SK-MEL-5 (cell line): ENCODE results near the gene CYTH3. TPM values are rescaled to one million over a fixed set of nuclear protein-coding genes. Genes with fewer than 3 reads are reported as not detected.
A peak's percentile ranks its signal among the peaks of the same experiment; 100 is the strongest.

Experiments
- DNase-seq: peaks from one replicate; pipeline ENCODE4 v3.0.0-alpha.2; 2016; ENCODE audit warnings: low read depth, low spot score
- in situ Hi-C: cut with HindIII; loops from 2 replicates; pipeline ENCODE4 v1.10.0; 2016; ENCODE audit warnings: low sequenced_read_pairs, high pct_unique_total_duplicates, low pct_unique_long_range_greater_than_20kb
- total RNA-seq: library from RNA; depleted of rRNA; stranded (reverse); fragments of >200 nt; shearing (Covaris generic); gene quantifications from 2 replicates; pipeline ENCODE4 v1.2.3, GENCODE V29; 2014

Gene CYTH3
- total RNA-seq, 1 experiment from 2014 or later = 70.3 TPM

DNA sequence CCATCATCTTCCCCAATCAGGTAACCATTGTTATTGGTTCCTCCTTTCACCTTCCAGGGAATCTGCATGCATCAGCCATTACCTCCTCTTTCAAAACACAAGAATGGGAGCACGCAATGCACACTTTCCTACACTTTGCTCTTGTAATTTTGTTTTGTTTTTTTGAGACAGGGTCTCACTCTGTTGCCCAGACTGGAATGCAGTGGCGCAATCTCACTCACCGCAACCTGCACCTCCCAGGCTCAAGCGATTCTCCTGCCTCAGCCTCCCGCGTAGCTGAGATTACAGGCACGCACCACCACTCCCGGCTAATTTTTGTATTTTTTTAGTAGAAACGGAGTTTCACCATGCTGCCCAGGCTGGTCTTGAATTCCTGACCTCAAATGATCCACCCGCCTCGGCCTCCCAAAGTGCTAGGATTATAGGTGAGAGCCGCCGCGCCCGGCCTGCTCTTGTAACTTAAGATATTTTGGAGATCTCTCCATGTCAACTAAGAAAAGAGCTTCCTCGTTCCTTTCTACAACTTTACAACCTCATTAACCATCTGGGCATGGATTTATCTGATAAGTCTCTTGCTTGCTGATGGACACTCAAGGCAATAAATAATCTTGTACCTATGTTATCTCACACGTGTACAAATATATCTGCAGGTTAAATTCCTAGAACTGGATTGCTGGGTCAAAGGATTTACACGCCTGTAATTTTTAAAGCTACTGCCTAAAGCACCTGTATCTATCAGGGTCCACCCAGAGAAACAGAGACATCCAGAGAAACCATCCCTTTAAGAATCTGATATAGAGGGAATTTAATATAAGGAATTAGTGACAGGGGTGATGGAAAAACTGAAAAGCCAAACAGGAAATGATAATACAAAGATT lies 4.2 kb downstream of the CYTH3 start:
- no peak for DNase-seq
- in situ Hi-C loops = loop anchor here (10.0 kb wide), 1 partner anchor 83 kb away; no protein-coding TSS in a partner anchor

DNA sequence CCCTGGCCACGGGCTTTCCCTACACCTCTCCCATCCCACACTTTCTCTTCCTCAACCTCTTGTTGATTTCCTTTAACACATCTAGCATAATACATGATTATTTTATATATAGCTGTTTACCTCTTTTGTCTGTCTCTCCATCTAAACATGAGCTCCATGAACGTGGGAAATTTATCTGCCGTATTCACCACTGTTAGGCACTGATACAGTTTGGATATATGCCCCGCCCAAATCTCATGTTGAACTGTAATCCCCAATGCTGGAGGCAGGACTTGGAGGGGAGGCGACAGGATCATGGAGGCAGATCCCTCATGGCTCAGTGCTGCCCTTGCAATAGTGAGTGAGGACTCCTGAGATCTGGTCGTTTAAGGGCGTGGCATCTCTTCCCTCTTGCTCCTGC lies 5.7 kb downstream of the CYTH3 start:
- no peak for DNase-seq
- in situ Hi-C loops = loop anchor here (10.0 kb wide), 1 partner anchor 82 kb away; no protein-coding TSS in a partner anchor

DNA sequence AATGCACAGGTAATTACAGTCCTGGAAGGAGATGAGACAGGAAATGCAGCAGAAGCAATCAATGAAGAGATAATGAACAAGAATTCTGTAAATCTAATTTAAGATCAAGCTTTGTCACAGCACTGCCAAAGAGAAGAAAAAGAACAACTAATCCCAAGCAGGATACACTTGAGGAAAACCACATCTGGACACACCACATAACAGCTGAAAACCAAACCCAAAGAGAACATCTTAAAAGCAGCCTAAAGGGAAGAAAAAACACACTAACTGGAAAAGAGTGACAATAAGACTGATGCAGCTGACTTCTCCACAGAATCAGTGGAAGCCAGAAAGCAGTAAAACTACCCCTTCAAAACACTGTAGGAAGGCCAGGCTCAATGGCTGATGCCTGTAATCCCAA lies 10.2 kb downstream of the CYTH3 start:
- in situ Hi-C loops = loop anchor here (10.0 kb wide), 1 partner anchor 77 kb away; no protein-coding TSS in a partner anchor
- no peak for DNase-seq

DNA sequence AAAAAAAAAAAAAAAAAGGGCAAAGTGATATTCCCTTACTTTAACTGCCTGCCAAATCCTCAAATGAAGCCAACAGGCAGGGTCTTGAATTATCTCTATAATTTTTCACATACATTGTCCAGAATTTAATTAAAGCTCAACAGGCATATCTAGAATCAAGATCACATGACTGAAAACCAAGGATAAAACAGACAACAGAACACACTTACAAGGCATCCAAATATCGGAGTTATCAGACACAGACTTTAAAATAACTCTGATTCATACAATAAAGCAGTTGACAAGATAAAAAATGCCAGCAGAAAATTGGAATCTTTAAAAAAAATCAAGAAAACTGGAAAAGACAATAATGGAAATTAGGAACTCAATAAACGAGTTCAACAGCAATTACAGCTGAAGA lies 10.7 kb downstream of the CYTH3 start:
- no peak for DNase-seq
- in situ Hi-C loops = loop anchor here (10.0 kb wide), 1 partner anchor 77 kb away; no protein-coding TSS in a partner anchor

- in situ Hi-C loops = loop anchor here (10.0 kb wide), 1 partner anchor 76 kb away; no protein-coding TSS in a partner anchor
- no peak for DNase-seq
Observed at GRCh38 chr7:6260291-6261187, 11.9 kb downstream of the CYTH3 start.

DNA sequence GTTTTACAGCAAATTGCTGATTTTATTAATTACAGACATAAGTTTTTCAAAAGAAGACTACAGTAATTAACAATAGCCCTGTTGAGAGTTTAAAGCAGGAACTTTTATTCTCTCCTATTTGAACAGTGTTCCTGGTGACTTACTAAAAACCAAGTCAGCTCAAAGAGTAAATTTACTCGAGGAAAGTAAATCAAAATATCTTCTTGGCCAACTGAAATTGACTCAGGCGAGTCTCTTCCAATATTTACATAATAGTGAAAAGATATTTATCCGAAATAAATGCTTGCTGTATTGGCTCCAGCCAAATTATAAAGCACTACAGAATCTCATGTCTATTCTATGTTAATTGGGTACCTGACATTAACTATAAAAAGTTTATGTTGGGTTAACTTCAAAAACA lies 13.2 kb downstream of the CYTH3 start:
- DNase-seq = no peak
- in situ Hi-C loops = no loop called here

GRCh38 chr7:6258440-6259182 lies 13.8 kb downstream of the CYTH3 start:
- in situ Hi-C loops = no loop called here
- peak; percentile 89 for DNase-seq

GRCh38 chr7:6257675-6258074 lies 14.7 kb downstream of the CYTH3 start:
- DNase-seq = peak; percentile 98

GRCh38 chr7:6256677-6257535 lies 15.5 kb downstream of the CYTH3 start:
- in situ Hi-C loops = no loop called here
- DNase-seq = peak; percentile 96

More at GRCh38 chr7:6257675-6258074, 14.7 kb downstream of the CYTH3 start:
- in situ Hi-C loops = no loop called here

DNA sequence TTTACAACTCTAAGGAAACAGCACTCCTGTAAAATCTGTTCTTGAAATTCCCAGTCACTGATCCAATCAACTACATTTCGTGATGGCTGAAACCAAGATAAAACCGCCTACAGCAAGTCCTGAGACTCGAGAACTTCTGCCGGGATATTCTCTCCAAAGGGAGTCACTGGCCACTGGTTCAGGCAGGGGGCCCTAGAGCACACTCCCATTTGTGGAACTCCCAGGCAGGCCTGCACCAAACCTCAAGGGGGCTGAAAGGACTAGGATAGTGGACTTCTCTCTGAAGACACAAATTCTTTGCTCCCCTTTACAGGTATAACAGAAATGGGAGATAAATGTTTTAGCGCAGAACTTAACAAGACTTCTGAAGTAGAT lies 16.3 kb downstream of the CYTH3 start:
- in situ Hi-C loops = no loop called here
- DNase-seq = peak; percentile 90

GRCh38 chr7:6254866-6255265 lies 17.6 kb downstream of the CYTH3 start:
- no peak for DNase-seq
- in situ Hi-C loops = no loop called here

- in situ Hi-C loops = no loop called here
- no peak for DNase-seq
Observed at GRCh38 chr7:6252748-6253147, 19.7 kb downstream of the CYTH3 start.

GRCh38 chr7:6252341-6252746 lies 20.1 kb downstream of the CYTH3 start:
- in situ Hi-C loops = no loop called here
- DNase-seq = peak; percentile 46

- in situ Hi-C loops = no loop called here
- no peak for DNase-seq
Observed at GRCh38 chr7:6251653-6252052, 20.8 kb downstream of the CYTH3 start.

DNA sequence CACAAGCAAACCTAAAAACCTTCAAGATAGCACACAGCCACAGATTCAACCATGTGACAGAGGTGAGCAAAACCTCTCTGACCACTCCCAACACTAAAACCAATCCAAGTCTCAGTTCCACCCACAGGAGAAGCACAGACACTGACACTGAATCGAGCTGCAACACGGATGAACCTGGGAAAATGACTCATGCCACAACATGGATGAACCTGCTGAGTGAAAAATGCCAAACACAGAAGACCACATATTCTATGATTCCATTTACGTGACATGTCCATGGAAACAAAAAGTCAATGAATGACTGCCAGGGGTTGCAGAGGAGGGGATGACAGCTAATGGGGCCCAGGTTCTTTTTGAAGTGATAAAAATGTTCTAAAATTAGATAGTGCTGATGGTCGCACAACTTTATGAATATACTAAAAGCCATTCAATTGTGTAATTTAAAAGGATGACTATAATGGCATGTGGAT lies 22.0 kb downstream of the CYTH3 start:
- no peak for DNase-seq
- in situ Hi-C loops = no loop called here

- in situ Hi-C loops = no loop called here
- no peak for DNase-seq
Observed at GRCh38 chr7:6249043-6249442, 23.4 kb downstream of the CYTH3 start.

DNA sequence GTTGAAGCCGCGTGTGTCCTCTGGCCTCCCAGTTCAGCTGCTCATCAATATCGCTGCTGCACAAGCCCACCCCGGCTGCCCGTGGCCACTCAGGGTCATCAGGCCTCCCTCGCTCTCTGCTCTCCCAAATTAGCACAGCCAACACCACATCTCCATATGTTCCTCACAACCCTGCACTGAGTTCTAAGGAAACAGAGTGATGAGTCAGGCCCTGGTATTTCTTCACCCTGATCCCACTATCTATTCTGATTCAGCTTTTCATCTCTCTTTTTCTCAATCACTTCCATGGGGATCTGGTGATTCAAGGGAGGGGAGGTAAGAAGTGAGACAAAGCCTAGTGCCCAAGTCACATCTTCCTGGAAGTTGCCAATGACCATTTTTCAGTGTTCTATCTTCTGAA lies 23.8 kb downstream of the CYTH3 start:
- in situ Hi-C loops = no loop called here
- no peak for DNase-seq
